HG03575 (cell line): ENCODE results near the gene BCL11A.

Experiments used
- ATAC-seq: cut with Tn5 transposase; IDR thresholded peaks from one replicate; pipeline ENCODE4 v1.9.1; 2021; ENCODE audit not compliant: unreplicated experiment, insufficient number of reproducible peaks, low FRiP score; ENCODE audit errors: extremely low read depth

Gene BCL11A

DNA sequence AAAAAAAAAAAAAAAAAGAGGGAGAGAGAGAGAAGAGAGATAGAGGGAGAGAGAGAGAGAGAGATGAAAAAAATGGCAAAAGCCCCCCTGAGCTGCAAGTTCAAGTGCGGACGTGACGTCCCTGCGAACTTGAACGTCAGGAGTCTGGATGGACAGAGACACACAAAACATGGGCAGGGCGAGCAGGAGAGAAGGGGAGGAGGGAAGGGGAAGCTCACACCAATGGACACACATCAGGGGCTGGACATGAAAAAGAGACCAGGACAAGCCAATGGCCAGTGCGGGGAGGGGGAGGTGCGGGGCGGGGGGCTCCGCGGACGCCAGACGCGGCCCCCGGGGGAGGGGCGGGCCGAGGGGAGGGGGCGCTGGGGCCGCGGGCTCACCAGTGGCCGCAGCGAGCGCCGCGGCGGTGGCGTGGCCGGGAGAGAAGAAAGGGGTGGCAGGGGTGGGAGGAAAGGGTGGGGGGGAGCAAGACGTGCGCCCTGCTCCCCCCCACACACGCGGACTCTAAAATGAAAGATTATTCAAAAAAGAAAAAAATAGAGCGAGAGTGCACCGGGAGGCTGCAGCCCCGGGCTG is at the start of gene BCL11A:
Gene BCL11A, minus strand, starts transcription at position 160 of the 579 bp plus-strand sequence. CDS start 384 bp downstream, outside the sequence.
- no peak for ATAC-seq

DNA sequence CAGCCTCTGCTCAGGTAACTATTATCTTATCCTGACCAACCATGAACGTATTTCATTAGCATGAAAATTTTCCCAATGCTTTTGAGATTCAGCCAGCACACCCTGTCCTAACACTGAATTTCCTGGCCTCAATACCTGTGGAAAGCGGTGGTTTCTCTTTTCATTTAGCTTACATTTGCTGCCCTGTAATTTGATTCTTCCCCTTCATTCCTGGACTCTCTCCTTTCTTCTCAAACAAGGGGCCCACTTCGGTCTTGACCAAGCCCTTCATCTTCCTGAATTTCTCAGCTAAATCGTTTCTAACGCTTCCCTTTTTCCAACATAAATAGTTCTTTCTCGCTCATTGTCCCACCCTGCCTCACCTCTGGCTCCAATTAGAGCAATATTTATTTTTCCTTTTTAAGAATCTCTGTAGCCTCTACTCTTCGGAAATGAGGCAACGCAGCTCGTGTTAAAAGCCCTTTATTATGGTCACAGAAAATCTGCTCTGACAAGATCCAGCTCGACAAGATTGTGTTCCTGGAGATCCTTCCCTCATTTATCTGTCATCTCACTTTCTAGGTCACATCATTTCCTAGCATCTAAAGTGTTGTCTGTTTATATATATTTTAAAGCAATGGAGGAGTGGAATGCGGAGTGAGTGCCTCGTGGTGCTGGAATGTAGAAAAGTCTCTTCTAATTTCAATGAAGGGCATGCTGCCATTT is 49.5 kb upstream of the BCL11A start:
- ATAC-seq, result no peak

DNA sequence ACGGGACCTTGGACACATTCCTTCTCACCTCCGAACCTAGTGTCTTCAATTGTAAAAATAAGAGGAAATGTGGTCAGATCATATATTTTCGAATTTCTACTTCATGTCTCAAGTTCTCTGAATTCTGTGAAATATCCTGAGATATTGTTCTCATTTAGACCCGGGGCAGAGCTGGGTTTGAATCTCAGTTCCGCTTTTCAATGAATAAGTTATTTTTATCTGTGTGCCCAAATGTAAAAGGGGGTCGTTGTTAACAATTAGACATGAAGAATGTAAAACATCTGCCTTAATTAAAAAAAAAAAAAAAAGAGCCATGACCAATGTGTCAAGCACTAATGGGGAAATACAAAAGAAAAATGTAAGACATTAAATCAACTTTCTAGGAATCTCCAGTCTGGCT is 48.9 kb upstream of the BCL11A start:
- ATAC-seq, result no peak

DNA sequence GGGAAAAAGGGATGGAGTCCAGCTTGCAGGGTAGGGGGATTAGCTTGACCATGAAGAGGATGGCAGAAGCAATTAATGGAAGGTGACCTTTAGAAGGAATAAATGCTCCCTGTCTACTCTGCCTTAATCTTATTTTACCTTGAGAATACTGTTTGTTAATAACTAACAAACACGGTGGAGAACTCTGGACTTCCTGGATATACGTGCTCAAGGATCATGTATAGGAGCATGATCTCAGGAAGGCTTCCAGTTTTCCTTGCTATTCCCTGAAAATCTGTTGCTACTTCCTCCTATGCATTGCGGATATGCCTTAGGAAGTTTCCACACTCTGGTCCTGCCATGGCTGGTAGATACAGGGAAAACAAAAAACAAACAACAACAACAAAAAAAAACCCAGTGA is 44.8 kb upstream of the BCL11A start:
- no peak for ATAC-seq

DNA sequence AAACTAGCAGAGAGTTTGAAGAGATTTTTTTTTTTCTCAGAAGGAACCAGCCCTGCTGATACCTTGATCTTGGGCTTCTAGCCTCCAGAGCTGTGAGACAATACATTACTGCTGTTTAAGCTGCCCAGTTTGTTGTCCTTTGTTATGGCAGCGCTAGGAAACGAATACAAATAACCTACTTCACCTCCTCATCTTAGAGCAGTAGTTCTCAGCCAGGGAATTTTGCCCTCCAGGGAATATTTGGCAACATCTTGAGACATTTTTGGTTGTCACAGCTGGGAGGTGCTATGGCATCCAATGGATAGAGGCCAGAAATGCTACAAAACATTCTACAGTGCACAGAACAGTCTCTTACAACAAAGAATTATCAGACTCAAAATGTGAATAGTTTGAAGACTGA is 43.9 kb upstream of the BCL11A start:
- ATAC-seq, result no peak

DNA sequence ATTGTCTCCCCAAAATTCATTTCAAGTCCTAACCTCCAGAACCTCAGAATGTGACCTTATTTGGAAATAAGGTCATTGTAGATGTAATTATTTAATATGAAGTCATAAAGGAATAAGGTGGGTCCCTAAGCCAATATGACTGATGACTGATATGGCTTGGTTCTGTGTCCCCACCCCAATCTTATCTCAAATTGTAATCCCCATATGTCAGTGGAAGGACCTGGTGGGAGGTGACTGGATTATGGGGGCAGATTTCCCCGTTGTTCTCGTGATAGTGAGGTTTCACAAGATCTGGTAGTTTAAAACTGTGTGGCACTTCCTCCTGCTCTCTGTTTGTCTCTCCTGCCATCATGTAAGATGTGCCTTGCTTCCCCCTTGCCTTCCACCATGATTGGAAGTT is 43.0 kb upstream of the BCL11A start:
- ATAC-seq, result no peak

DNA sequence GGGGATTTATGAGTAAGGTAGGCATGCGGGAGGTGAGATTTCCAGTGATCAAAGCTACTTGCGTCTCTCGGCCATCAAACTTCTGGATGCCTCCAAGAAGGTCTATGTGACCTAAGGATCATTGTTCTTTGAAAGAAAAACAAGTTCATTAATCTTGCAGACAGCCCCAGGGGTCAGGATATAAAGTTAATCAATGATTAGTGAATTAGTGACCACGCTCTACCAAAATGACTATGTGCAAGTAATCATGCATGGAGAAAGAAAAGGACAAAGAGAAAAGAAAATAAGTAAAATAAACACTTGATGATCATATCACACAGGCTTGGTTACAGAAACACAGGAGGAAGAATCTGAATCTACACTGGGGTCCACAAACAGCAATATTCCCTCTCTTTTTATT is 42.5 kb upstream of the BCL11A start:
- no peak for ATAC-seq

DNA sequence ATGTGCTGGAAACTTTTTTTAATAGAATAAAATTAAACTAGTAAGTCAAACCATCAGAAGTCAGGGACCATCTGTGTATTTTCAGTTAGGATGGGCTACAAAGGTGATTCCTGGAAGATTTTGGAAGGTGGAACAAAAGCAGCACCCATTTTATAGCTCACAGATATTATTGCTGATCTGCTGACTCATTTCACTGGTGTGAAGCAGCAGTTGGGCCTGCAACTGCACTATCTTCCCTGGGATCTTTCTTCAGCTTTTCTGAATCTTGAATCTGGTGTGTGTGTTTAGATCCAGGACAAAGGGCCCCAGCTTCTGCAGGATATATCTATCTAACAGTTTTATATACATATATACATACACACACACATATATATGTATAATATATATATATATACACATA is 35.6 kb upstream of the BCL11A start:
- no peak for ATAC-seq

DNA sequence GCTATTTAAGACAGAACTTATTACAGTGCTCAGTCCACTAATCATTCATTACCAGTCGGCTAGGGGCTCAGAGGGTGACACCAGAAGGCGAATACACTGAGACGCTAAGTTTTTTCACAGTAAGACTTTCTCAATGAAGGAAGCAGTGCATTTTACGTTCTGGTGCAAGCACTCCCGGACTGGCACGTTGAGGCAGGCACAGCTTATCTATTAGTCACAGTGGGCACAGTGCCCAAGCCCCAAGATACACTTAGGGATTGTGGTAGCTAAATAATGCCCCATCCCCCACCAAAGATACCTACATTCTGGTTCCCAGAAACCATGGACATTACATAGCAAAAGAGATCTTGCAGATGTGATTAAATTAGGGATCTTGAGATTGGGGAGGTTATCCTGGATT is 32.6 kb upstream of the BCL11A start:
- ATAC-seq, result no peak

DNA sequence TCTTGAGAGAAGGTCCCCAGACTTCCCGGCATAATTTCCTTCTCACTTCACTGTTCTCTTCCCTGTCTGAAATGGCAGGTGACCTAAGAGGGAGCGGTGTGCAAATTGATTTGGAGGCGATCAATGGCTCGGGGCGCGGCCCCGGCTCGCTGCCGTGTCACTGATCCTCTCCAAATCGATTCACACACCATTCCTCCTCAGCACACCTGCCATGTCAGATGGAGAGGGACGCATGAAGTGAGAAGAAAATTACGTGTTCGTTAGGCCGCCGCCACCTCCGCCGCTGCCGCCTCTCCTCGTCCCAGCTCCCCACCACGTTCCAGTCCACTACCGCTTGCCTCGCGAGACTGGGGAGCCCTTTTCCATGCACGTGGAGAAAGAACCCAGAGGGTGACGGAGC is 31.8 kb upstream of the BCL11A start:
- no peak for ATAC-seq

DNA sequence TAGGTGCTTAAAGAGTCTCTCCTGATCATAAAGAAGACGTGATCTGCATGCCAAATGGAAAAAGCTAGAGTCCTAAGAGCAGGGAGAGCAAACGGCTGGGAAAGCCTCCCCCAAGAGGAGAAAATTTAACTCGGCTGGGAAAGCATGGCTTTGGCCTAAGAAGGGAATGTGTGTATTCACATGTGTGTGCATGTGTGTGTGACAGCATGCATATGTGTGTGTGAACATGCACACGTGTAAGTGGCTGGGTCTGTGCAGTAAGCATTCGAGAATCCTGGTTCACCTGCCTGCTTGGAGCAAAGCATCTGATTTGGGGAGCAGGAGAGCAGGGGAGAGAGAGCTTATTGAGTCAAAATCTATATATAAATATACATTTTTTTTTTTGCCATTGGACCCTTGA is 30.1 kb upstream of the BCL11A start:
- no peak for ATAC-seq

DNA sequence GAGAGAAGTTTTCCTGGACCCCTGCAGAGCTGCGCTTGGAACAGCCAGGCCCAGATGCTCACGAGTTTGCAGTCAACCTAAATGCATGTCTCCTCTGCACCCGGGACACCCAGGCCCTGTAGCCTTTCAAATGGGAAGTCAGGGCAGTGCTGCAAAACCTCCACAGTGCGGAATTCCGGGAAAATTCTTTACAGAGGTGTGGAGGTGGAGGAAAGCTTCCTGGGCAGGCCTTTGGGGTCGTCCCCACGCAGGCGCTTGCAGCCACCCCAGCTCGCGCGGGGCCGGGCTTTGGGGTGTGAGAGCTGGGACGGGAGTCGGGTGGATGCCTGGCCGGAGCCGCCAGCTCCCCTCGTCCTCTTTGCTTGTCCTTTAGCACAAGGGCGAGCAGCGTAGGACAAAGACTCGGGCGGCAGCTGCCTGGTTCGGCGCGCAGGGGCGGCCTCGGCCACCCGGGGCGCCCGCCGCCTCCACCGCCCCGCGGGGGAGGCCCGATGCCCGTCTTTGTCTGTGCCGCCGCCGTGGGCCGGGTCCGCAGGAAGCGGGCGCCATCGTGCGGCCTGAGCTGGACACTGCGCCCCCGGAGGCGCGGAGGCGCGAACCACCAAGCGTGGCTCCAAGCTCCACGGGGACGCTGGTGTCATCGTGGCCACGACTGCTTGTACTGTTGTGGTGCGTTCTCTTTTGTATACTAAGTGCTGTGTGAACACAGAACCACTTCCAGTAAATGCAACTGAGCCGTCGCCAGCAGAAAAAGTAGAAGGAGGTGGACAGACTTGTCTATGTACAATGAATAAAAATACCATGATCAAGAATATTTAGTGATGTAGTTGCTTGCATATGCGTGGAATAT is 28.2 kb upstream of the BCL11A start:
- no peak for ATAC-seq

DNA sequence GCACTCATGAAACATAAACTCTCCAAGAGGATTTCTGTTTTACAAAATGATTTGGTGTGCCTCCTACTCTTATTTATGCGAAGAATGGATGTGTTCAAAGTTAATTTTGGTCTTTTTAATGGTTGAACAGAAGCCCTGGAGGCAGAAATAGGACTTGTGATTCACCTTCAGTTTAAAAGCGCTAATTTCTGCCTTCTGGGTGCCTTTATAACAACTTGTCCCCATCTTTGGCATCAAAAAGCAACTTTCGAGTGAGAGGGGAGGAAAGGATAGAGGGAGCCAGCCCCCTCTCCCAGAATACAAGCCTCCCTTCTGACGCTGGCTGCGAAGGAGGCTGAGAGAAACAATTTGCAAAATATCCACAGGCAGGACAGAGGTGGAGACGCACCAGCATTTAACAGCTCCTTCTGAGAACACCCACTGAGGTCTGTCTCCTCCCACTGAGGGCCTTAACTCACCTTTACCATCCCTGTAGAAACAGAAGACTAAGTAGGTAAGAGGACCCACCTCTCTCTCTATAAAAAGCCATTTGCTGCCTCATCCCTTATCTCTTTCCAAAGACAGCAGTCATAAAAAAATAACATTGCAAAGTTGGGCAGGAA is 24.3 kb upstream of the BCL11A start:
- ATAC-seq, result no peak

DNA sequence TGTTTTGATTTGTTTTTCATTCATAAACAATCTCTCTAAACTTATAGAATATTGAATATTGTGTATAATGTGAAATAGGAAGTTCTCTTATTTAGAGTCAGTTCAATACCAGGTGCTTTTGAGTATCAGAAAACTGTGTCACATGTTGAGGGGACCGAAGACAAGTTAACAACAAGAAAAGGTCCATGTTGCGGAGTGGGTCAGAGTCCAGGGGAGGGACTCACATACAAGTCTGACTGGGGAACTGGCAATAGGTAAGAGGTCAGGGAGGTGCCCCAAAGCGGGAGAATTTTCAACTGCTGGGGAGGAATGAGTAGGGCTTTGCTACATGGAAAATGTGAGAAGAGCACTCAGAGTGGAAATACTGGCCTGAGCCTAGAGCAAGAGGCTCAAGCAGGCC is 19.8 kb upstream of the BCL11A start:
- ATAC-seq, result no peak

DNA sequence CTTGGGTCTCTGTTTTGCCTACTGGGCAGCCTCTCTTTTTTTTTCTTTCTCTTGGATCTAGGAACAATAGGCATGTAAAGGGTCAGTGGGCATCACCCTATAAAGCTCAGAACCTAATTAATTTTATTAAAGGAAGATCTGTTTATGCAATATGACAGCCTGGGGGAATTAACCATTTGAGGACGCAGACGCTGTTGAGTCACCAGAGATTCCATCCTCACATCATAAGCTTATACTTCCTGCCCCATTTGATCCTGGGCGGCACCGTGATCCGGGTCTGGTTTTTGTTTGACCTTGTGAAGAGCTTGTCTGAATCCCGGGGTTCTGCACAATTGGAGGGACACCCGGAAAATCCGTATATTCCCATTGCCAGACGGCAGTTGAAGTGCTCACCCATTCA is 16.8 kb upstream of the BCL11A start:
- ATAC-seq, result no peak

DNA sequence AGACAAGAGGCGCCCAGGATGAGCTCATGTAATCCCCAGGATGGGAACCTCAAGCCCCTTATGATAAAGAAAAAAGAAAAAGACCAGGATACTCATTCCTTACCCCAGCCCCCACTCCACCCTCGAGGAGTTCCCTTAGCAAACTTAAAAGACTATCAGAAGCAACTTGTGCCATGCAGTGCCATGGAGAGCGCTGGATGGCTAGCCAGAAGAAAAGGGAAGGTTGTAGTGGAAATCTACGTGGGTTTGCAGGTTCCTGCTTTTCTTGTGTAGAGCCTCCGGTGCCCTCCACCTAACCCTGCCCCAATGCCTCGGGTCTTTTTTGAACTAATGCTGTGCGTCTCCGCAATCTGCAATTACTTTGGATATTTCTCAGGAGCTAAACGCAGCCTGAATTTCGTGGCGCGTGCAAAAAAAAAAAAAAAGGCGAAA is 16.2 kb upstream of the BCL11A start:
- ATAC-seq, result no peak

DNA sequence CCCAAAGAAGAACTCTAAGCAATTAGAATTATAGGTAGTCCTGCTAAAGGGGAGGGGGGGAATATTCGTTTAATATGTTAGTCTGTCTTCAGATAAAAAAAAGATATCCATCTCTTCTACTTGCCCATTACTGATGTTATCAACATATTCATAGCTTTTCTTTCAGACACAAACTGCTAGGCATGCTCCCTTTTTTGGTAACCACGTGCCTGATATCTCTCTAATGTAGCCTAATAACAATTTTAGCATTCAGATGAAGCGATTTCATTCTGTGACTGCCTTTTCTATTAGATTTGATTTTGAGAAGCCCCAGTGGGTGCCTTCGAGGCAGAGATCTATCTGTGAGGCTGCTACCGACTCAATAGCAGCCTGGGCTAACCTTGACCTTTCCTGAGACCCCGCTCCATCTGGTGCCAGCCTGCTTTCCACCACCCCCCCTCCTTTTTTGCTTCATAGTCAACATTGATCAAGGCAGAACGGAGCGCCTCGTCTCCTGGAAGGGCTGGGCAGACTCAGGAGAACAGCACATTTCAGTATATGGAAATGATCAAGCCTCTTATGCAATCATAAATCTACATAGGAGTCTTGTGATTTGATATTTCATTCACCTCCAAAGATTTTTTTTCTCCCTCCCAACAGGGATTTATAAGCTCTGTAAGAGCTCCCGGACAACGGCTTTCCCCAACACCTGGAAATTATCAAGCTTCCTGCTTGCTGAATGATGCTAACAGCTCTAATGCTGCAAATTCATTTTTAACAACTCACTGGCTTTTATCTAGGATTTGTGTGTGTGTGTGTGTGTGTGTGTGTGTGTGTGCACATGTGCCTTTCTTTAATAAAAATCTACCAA is 14.7 kb upstream of the BCL11A start:
- no peak for ATAC-seq

DNA sequence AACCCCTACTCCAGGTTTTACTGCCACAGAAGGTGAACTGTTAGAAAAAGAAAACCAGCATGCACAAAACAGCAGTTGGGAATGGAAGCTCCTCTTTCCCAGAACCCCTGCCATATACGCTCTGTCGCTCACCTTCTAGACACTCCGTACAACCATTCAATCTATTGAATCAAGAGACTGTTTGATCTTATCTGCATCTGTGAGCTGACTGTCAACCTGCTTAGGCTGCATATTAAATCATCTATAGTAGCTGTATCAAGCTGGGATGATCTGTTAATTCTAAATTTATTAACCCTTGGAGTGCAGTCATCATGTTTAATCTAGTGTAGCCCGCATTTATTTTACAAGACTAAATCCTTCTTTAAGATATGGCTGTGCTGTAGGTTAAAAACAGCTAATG is 13.6 kb upstream of the BCL11A start:
- ATAC-seq, result no peak

DNA sequence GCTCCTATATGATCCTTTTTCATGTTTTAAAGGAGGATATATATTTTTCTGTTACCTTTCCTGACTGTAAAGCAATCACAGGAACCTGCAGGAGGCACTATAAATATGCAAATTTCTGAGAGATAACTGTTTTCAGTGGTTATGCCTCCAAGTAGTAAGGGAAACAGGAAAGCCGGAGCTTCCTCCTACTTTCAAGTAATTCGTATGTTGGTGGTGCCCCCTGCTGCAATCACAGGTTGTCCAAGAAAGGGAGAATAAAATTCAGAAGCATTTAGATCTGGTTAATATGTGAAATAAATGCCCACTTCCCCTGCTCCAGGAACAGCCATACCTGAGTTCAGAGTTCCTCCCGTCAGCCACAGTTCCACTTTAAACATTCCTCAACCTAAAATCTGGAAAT is 12.0 kb upstream of the BCL11A start:
- ATAC-seq, result no peak
